AG10803 (cell line): ENCODE data around the gene CAPN8.

Experiments
- DNase-seq: peaks from one replicate; pipeline ENCODE4 v3.0.0; 2010; ENCODE audit warnings: low read depth
- H3K4me3 ChIP-seq: 2 replicates; pipeline ENCODE4 v1.5.1; 2011; ENCODE audit warnings: mild to moderate bottlenecking, low read length, control low read depth
- TF ChIP-seq, protein P1 (sequence below): conservative IDR thresholded peaks from 2 replicates; pipeline ENCODE4 v1.5.1; 2011; ENCODE audit warnings: mild to moderate bottlenecking, low read length, control low read depth, inconsistent platforms

CAPN8 gene

GRCh38 chr1:223683586-223684487 lies 18.3 kb upstream of the CAPN8 start:
- TF ChIP-seq, protein P1, sequence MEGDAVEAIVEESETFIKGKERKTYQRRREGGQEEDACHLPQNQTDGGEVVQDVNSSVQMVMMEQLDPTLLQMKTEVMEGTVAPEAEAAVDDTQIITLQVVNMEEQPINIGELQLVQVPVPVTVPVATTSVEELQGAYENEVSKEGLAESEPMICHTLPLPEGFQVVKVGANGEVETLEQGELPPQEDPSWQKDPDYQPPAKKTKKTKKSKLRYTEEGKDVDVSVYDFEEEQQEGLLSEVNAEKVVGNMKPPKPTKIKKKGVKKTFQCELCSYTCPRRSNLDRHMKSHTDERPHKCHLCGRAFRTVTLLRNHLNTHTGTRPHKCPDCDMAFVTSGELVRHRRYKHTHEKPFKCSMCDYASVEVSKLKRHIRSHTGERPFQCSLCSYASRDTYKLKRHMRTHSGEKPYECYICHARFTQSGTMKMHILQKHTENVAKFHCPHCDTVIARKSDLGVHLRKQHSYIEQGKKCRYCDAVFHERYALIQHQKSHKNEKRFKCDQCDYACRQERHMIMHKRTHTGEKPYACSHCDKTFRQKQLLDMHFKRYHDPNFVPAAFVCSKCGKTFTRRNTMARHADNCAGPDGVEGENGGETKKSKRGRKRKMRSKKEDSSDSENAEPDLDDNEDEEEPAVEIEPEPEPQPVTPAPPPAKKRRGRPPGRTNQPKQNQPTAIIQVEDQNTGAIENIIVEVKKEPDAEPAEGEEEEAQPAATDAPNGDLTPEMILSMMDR: peak; percentile 75
- no peak overlapping the region for H3K4me3 ChIP-seq
- peak; percentile 33 for DNase-seq

DNA sequence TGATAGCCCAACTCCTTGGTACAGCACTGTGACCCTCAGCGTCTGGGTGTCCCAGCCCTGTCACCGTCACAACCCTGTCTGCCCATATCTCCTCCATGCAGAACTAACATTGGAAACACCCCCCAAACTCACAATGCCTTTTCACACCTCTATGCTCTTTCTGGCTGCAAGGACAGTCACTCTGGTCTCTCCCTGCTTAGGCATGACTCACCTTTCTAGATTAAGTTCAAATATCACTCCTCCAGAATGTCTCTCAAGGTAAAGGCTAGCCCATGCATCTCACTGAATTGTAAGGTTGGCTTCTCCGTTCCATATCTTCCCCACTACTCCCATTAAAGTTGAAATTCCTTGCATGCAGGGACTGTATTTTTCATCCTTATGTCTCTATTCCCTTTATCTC lies 17.0 kb upstream of the CAPN8 start:
- DNase-seq: no peak
- TF ChIP-seq, protein P1: no peak

GRCh38 chr1:223680188-223680587 lies 14.7 kb upstream of the CAPN8 start:
- no peak overlapping the region for H3K4me3 ChIP-seq
- no peak for DNase-seq
- TF ChIP-seq, protein P1: no peak

More for the DNA sequence above, 17.0 kb upstream of the CAPN8 start:
- no peak overlapping the region for H3K4me3 ChIP-seq

DNA sequence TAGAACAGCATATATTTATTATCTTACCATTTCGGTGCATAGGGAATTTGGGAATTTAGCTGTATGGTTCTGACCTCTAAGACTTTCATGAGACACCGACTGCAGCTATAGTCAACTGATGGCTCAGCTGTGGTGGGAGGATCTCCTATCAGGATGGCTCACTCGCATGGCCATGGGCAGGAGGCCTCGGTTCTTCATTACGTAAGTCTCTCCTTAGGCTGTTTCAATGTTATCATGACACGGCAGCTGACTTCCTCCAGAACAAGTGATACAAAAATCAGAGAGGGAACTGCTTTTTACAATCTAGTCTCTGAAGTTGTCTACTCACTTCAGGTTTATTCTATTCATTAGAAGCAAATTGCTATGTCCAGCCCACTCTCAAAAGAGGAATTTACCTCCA lies 13.3 kb upstream of the CAPN8 start:
- no peak overlapping the region for H3K4me3 ChIP-seq
- TF ChIP-seq, protein P1: no peak
- DNase-seq: no peak

DNA sequence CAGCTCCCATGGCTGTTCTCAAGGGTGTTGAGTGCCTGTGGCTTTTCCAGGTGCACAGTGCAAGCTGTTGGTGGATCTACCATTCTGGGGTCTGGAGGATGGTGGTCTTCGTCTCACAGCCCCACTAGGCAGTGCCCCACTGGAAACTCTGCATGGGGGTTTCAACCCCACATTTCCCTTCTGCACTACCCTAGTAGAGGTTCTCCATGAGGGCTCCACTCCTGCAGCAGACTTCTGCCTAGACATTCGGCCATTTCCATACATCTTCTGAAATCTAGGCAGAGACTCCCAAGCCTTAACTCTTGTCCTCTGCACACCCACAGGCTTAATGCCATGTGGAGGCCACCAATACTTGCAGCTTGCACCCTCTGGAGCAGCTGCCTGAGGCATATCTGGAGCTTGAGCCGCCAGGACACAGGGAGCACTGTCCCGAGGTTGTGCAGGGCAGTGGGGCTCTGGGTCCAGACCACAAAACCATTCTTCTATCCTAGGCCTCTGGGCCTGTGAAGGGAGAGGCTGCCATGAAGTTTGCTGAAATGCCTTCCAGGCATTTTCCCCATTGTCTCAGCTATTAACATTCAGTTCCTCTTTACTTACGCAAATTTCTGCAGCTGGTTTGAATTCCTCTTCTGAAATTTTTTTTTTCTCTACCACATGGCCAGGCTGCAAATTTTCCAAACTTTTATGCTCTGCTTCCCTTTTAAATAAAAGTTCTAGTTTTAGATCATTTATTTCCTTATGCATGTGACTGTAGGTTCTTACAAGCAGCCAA lies 8.8 kb upstream of the CAPN8 start:
- TF ChIP-seq, protein P1: no peak
- DNase-seq: no peak

DNA sequence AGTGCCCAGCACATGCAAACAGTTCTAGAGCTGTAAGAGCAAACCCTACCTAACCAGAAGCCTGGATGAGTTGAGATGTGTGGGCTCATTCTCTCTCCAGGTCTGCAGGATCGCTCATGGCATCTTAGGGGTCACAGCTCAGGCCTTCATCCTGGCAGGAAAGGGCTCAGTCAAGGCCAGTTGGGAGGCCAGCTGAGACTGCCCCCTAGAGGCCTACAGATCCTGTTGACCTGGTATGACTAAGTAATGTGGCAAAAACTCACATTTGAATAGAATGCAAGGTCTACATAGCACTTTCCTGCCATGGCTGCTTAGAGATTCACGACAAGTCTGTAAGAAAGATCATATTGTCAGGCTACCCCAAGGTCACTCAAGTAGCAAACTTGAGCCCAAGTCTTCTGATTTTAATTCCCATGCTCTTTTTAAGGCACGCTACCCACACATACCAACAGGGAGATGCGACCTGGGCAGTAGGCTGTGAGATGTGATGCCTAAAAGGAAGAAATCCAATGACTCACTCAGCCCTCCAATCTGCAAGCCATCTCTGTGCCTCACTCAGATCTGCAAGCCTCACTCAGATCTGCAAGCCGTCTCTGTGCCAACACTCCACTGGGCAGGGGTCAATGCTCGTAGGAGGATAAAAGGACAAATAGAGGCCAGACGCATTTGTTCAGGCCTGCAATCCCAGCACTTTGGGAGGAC lies 5.1 kb upstream of the CAPN8 start:
- DNase-seq: peak; percentile 40
- TF ChIP-seq, protein P1: peak; percentile 47
- no peak overlapping the region for H3K4me3 ChIP-seq

More for the DNA sequence above, 8.8 kb upstream of the CAPN8 start:
- H3K4me3 ChIP-seq: no peak overlapping the region
